Activated CD8-positive, alpha-beta memory T cell treated with anti-CD3 and anti-CD28 coated beads, Interleukin-2, amount 10 ng/mL, durations not matched to agents 7 days and 5 days (primary cell): Measurements from ENCODE around the gene USP17L26. TPM values are rescaled to one million over a fixed set of nuclear protein-coding genes. Genes with fewer than 3 reads are reported as not detected.
"Not testable (repeated sequence)": the region's sequence is repeated elsewhere in the genome, so short reads cannot be mapped to it uniquely, and the experiment has no call there.

Experiments
- ATAC-seq: fragments of 150-1000 bp; cut with Tn5 transposase; one replicate; pipeline ENCODE4 v1.10.0; 2021; ENCODE audit warnings: moderate library complexity
- CTCF ChIA-PET: fragments of 350-600 bp; sonication (Branson Sonifier 250); formaldehyde crosslinking; loops from one replicate; lab custom pipeline; 2021; ENCODE audit warnings: antibody characterized with exemption; lab: Charles Lee
- DNase-seq: peaks from one replicate; pipeline ENCODE4 v3.0.0-alpha.2; 2020
- H3K27ac Mint-ChIP-seq: one replicate; pipeline ENCODE4 v1.8.0; 2021; ENCODE audit warnings: mild to moderate bottlenecking, mixed read lengths
- H3K27me3 Mint-ChIP-seq: one replicate; pipeline ENCODE4 v1.8.0; 2021; ENCODE audit warnings: mixed read lengths
- H3K36me3 Mint-ChIP-seq: one replicate; pipeline ENCODE4 v1.8.0; 2021; ENCODE audit warnings: mild to moderate bottlenecking, mixed read lengths
- H3K4me1 Mint-ChIP-seq: one replicate; pipeline ENCODE4 v1.8.0; 2021; ENCODE audit warnings: mixed read lengths
- H3K4me3 Mint-ChIP-seq: one replicate; pipeline ENCODE4 v1.8.0; 2021; ENCODE audit warnings: mild to moderate bottlenecking, moderate library complexity, mixed read lengths
- H3K9me3 Mint-ChIP-seq: one replicate; pipeline ENCODE4 v1.8.0; 2022; ENCODE audit warnings: low read depth, mixed read lengths
- total RNA-seq, 2 experiments: library from RNA; stranded (reverse); gene quantifications; one replicate each; pipeline ENCODE4 v1.2.3, GENCODE V29; 2021

Gene USP17L26
- not detected for total RNA-seq

GRCh38 chr4:9334358-9334757, at the start of gene USP17L26:
TSS of gene USP17L26 (plus strand) at chr4:9334658. CDS start at chr4:9334658, 0 bp downstream.
- DNase-seq, H3K27me3 Mint-ChIP-seq, CTCF ChIA-PET, H3K4me1 Mint-ChIP-seq, ATAC-seq, H3K9me3 Mint-ChIP-seq, H3K4me3 Mint-ChIP-seq, H3K36me3 Mint-ChIP-seq, H3K27ac Mint-ChIP-seq: not testable (repeated sequence)

GRCh38 chr4:9324191-9324590, 10.3 kb upstream of the USP17L26 start:
- H3K4me1 Mint-ChIP-seq, H3K27ac Mint-ChIP-seq, DNase-seq, H3K4me3 Mint-ChIP-seq, H3K36me3 Mint-ChIP-seq, H3K27me3 Mint-ChIP-seq, H3K9me3 Mint-ChIP-seq, ATAC-seq, CTCF ChIA-PET: not testable (repeated sequence)

GRCh38 chr4:9324865-9325264, 9.6 kb upstream of the USP17L26 start, which contains the start of gene USP17L24:
TSS of gene USP17L24 (plus strand) at chr4:9325165. CDS start at chr4:9325165, 0 bp downstream.
- ATAC-seq, H3K27ac Mint-ChIP-seq, CTCF ChIA-PET, H3K9me3 Mint-ChIP-seq, H3K27me3 Mint-ChIP-seq, H3K4me1 Mint-ChIP-seq, H3K4me3 Mint-ChIP-seq, H3K36me3 Mint-ChIP-seq, DNase-seq: not testable (repeated sequence)

GRCh38 chr4:9329611-9330010, 4.8 kb upstream of the USP17L26 start, which contains the start of gene USP17L25:
TSS of gene USP17L25 (plus strand) at chr4:9329911. CDS start at chr4:9329911, 0 bp downstream.
- CTCF ChIA-PET, ATAC-seq, H3K9me3 Mint-ChIP-seq, H3K36me3 Mint-ChIP-seq, H3K4me3 Mint-ChIP-seq, DNase-seq, H3K27me3 Mint-ChIP-seq, H3K4me1 Mint-ChIP-seq, H3K27ac Mint-ChIP-seq: not testable (repeated sequence)

GRCh38 chr4:9339103-9339502, 4.6 kb downstream of the USP17L26 start, which contains the start of gene USP17L5:
TSS of gene USP17L5 (plus strand) at chr4:9339403. CDS start at chr4:9339403, 0 bp downstream.
- ATAC-seq, H3K9me3 Mint-ChIP-seq, CTCF ChIA-PET: not testable (repeated sequence)

GRCh38 chr4:9343848-9344247, 9.4 kb downstream of the USP17L26 start, which contains the start of gene USP17L27:
TSS of gene USP17L27 (plus strand) at chr4:9344148. CDS start at chr4:9344148, 0 bp downstream.
- CTCF ChIA-PET, H3K4me3 Mint-ChIP-seq, H3K4me1 Mint-ChIP-seq, DNase-seq, H3K27me3 Mint-ChIP-seq, H3K27ac Mint-ChIP-seq, ATAC-seq, H3K36me3 Mint-ChIP-seq, H3K9me3 Mint-ChIP-seq: not testable (repeated sequence)

More at GRCh38 chr4:9339103-9339502, 4.6 kb downstream of the USP17L26 start, which contains the start of gene USP17L5:
- H3K36me3 Mint-ChIP-seq, H3K27me3 Mint-ChIP-seq, H3K4me3 Mint-ChIP-seq, H3K4me1 Mint-ChIP-seq, H3K27ac Mint-ChIP-seq, DNase-seq: not testable (repeated sequence)

GRCh38 chr4:9348593-9348992, 14.1 kb downstream of the USP17L26 start, which contains the start of gene USP17L28:
TSS of gene USP17L28 (plus strand) at chr4:9348893. CDS start at chr4:9348893, 0 bp downstream.
- ATAC-seq, H3K9me3 Mint-ChIP-seq, DNase-seq, H3K27me3 Mint-ChIP-seq, H3K27ac Mint-ChIP-seq, H3K4me1 Mint-ChIP-seq, H3K4me3 Mint-ChIP-seq, H3K36me3 Mint-ChIP-seq, CTCF ChIA-PET: not testable (repeated sequence)

- CTCF ChIA-PET, H3K4me1 Mint-ChIP-seq, H3K9me3 Mint-ChIP-seq, DNase-seq, H3K27me3 Mint-ChIP-seq, H3K27ac Mint-ChIP-seq, H3K4me3 Mint-ChIP-seq, ATAC-seq, H3K36me3 Mint-ChIP-seq: not testable (repeated sequence)
Observed at GRCh38 chr4:9350866-9351265, 16.4 kb downstream of the USP17L26 start.

- H3K36me3 Mint-ChIP-seq, DNase-seq, H3K9me3 Mint-ChIP-seq, H3K27me3 Mint-ChIP-seq, CTCF ChIA-PET, H3K27ac Mint-ChIP-seq, H3K4me3 Mint-ChIP-seq, H3K4me1 Mint-ChIP-seq, ATAC-seq: not testable (repeated sequence)
Observed at GRCh38 chr4:9353338-9353737, 18.9 kb downstream of the USP17L26 start, which contains the start of gene USP17L29. TSS of gene USP17L29 (plus strand) at chr4:9353638. CDS start at chr4:9353638, 0 bp downstream.

- H3K4me1 Mint-ChIP-seq, CTCF ChIA-PET, H3K27me3 Mint-ChIP-seq, H3K27ac Mint-ChIP-seq, H3K9me3 Mint-ChIP-seq, DNase-seq, ATAC-seq, H3K4me3 Mint-ChIP-seq, H3K36me3 Mint-ChIP-seq: not testable (repeated sequence)
Observed at GRCh38 chr4:9362829-9363228, 28.4 kb downstream of the USP17L26 start, which contains the start of gene USP17L30. TSS of gene USP17L30 (plus strand) at chr4:9363129. CDS start at chr4:9363129, 0 bp downstream.

GRCh38 chr4:9379881-9380280, 45.4 kb downstream of the USP17L26 start:
- DNase-seq, H3K36me3 Mint-ChIP-seq, ATAC-seq, H3K9me3 Mint-ChIP-seq, H3K4me3 Mint-ChIP-seq, H3K4me1 Mint-ChIP-seq, CTCF ChIA-PET, H3K27me3 Mint-ChIP-seq, H3K27ac Mint-ChIP-seq: not testable (repeated sequence)

- H3K27ac Mint-ChIP-seq, ATAC-seq, H3K4me3 Mint-ChIP-seq, H3K36me3 Mint-ChIP-seq, H3K9me3 Mint-ChIP-seq, H3K4me1 Mint-ChIP-seq, CTCF ChIA-PET, H3K27me3 Mint-ChIP-seq: not testable (repeated sequence)
- DNase-seq, result peak; percentile 52
Observed at GRCh38 chr4:9381012-9381534, 46.6 kb downstream of the USP17L26 start.

GRCh38 chr4:9384126-9384525, 49.7 kb downstream of the USP17L26 start:
- CTCF ChIA-PET, result no interaction called here
- no peak overlapping the region for H3K4me3 Mint-ChIP-seq
- no peak for DNase-seq
- no peaks in the 10 kb centered on the region for H3K9me3 Mint-ChIP-seq
- ATAC-seq, result no peak
- no peaks in the 10 kb centered on the region for H3K36me3 Mint-ChIP-seq
- peaks cover 3% of the 10 kb centered on the region for H3K27me3 Mint-ChIP-seq
- H3K4me1 Mint-ChIP-seq, result no peaks in the 10 kb centered on the region
- no peak overlapping the region for H3K27ac Mint-ChIP-seq
